K562 (cell line): Measurements from ENCODE around the gene MACROD2. TPM values are rescaled to one million over a fixed set of nuclear protein-coding genes. Genes with fewer than 3 reads are reported as not detected.

Source experiments
- ATAC-seq: fragments of 200-7000 bp; cut with Tn5 transposase; 3 replicates; pipeline ENCODE4 v1.9.1; 2020; ENCODE audit warnings: moderate library complexity
- BruUV-seq: library from RNA; stranded (reverse); fragments of 400-500 nt; replicated peaks from 2 replicates; lab custom pipeline; 2021; lab: Mats Ljungman, UMichigan
- CTCF ChIA-PET: fragments of 300-600 bp; formaldehyde crosslinking; extraction: SDS; loops from one replicate; lab custom pipeline; 2021; ENCODE audit warnings: low intra/inter-chr PET ratio; lab: Yijun Ruan, JAX
- POLR2A ChIA-PET: fragments of 300-600, 350-650 bp; sonication (Branson Sonifier 250); formaldehyde crosslinking; extraction: SDS; loops from one replicate; lab custom pipeline; 2021; ENCODE audit warnings: antibody characterized with exemption, inconsistent platforms; lab: Yijun Ruan, JAX
- DNase-seq, 4 experiments: peaks; one replicate each; pipeline versions ENCODE4 v3.0.0 to v3.0.0-alpha.2; 2011 to 2018; ENCODE audit warnings: low spot score in 3 of 4, mixed read lengths in 3 of 4; ENCODE audit errors: extremely low read depth in 1 of 4
- FAIRE-seq: peaks from 2 replicates; lab custom pipeline; 2011; peaks lifted over from hg19 to GRCh38; lab: Jason Lieb, UNC
- H2AFZ ChIP-seq: 2 replicates; pipeline ENCODE4 v1.6.0; 2011; ENCODE audit warnings: low read depth, low read length, control low read depth, inconsistent platforms
- H3K27ac ChIP-seq: fragments of 200-600 bp; 3 replicates; pipeline ENCODE4 v1.8.0; 2011; ENCODE audit warnings: low read depth, mild to moderate bottlenecking, control low read depth, inconsistent platforms, low read length, moderate library complexity, mixed read lengths; ENCODE audit errors: extremely low read depth
- H3K27me3 ChIP-seq, 2 experiments: fragments of 300-600 bp in 1 of 2; 2 replicates in 1 of 2; 3 replicates in 1 of 2; pipeline versions ENCODE4 v1.6.0 to v1.8.0; 2011; ENCODE audit warnings: inconsistent platforms in 2 of 2, low read length in 2 of 2, mild to moderate bottlenecking in 1 of 2, mixed read lengths in 1 of 2, moderate library complexity in 1 of 2; ENCODE audit not compliant: control insufficient read depth in 2 of 2, insufficient read depth in 2 of 2
- H3K36me3 ChIP-seq: fragments of 300-600 bp; 3 replicates; pipeline ENCODE4 v1.8.0; 2011; ENCODE audit warnings: mild to moderate bottlenecking, low read length, inconsistent platforms; ENCODE audit not compliant: control insufficient read depth, insufficient read depth
- H3K4me1 ChIP-seq, 2 experiments: fragments of 200-600 bp in 1 of 2; replicated peaks in 1 of 2; 2 replicates in 1 of 2; 3 replicates in 1 of 2; pipeline versions ENCODE4 v1.5.1 to v1.8.0; 2011; ENCODE audit warnings: inconsistent platforms in 2 of 2, low read length in 2 of 2, mild to moderate bottlenecking in 1 of 2, mixed read lengths in 1 of 2, moderate library complexity in 1 of 2; ENCODE audit not compliant: control insufficient read depth in 2 of 2, insufficient read depth in 2 of 2
- H3K4me2 ChIP-seq: 2 replicates; pipeline ENCODE4 v1.6.1; 2011; ENCODE audit warnings: low read length, control low read depth, inconsistent platforms, mixed read lengths; ENCODE audit not compliant: insufficient read depth
- H3K4me3 ChIP-seq: fragments of 200-600 bp; sonication (generic), shearing (Covaris generic); 2 replicates; pipeline ENCODE4 v1.5.1; 2016; ENCODE audit warnings: control low read depth, inconsistent platforms
- H3K79me2 ChIP-seq: fragments of 200-600 bp; 3 replicates; pipeline ENCODE4 v1.8.0; 2011; ENCODE audit warnings: low read length, inconsistent platforms; ENCODE audit not compliant: control insufficient read depth, insufficient read depth
- H3K9ac ChIP-seq, 2 experiments: 2 replicates each; pipeline versions ENCODE4 v1.6.0 to v1.6.1; 2011; ENCODE audit warnings: low read depth in 2 of 2, low read length in 2 of 2, control low read depth in 1 of 2, inconsistent platforms in 1 of 2, mild to moderate bottlenecking in 1 of 2, mixed read lengths in 1 of 2; ENCODE audit not compliant: insufficient read depth in 1 of 2
- H3K9me1 ChIP-seq: one replicate; pipeline ENCODE4 v1.6.0; 2011; ENCODE audit warnings: inconsistent platforms, mild to moderate bottlenecking, low read length, moderate library complexity; ENCODE audit not compliant: control insufficient read depth, insufficient read depth
- H3K9me3 ChIP-seq: replicated peaks from 2 replicates; pipeline ENCODE4 v1.5.1; 2011; ENCODE audit warnings: low read depth, low read length, inconsistent platforms; ENCODE audit not compliant: control insufficient read depth, insufficient read depth
- H4K20me1 ChIP-seq: replicated peaks from 2 replicates; pipeline ENCODE4 v1.6.1; 2011; ENCODE audit warnings: low read length, inconsistent platforms, mixed read lengths; ENCODE audit not compliant: control insufficient read depth, insufficient read depth
- BCL6 ChIP-seq: fragments of 250-450 bp; sonication (Bioruptor Pico); IDR thresholded peaks from 2 replicates; pipeline ENCODE4 v1.4.0; 2020
- CBFB ChIP-seq: sonication (generic); formaldehyde crosslinking; IDR thresholded peaks from 2 replicates; pipeline ENCODE4 v1.4.0; 2020; ENCODE audit warnings: mild to moderate bottlenecking, missing genetic modification reagents
- DMBX1 ChIP-seq: fragments of 250-450 bp; sonication (Bioruptor Pico); IDR thresholded peaks from 2 replicates; pipeline ENCODE4 v1.8.0; 2022; ENCODE audit warnings: inconsistent platforms, mild to moderate bottlenecking, moderate library complexity, borderline replicate concordance
- ELF2 ChIP-seq: fragments of 250-450 bp; sonication (Bioruptor Pico); IDR thresholded peaks from 2 replicates; pipeline ENCODE4 v1.5.0; 2021; ENCODE audit warnings: mild to moderate bottlenecking
- KAT8 ChIP-seq: fragments of 450-650 bp; IDR thresholded peaks from 2 replicates; pipeline ENCODE4 v1.6.1; 2016; ENCODE audit warnings: low read depth, mild to moderate bottlenecking
- SAFB2 ChIP-seq: fragments of 200-400 bp; formaldehyde crosslinking; IDR thresholded peaks from 2 replicates; pipeline ENCODE4 v1.6.1; 2018; ENCODE audit warnings: borderline replicate concordance, low read length, low read depth, moderate library complexity; ENCODE audit not compliant: severe bottlenecking
- TAF7 ChIP-seq: fragments of 450-650 bp; IDR thresholded peaks from 2 replicates; pipeline ENCODE4 v1.6.1; 2016; ENCODE audit warnings: missing genetic modification characterization, missing compliant biosample characterization
- TCF7L2 ChIP-seq: fragments of 150-350 bp; IDR thresholded peaks from 2 replicates; pipeline ENCODE4 v1.6.1; 2016; ENCODE audit warnings: low read depth, mild to moderate bottlenecking, low read length, moderate library complexity
- TEAD2 ChIP-seq: fragments of 450-650 bp; IDR thresholded peaks from 2 replicates; pipeline ENCODE4 v1.6.1; 2016; ENCODE audit warnings: missing genetic modification characterization, control low read depth, missing compliant biosample characterization
- ZNF324 ChIP-seq: fragments of 250-450 bp; sonication (Bioruptor Pico); IDR thresholded peaks from 2 replicates; pipeline ENCODE4 v1.4.0; 2020; ENCODE audit warnings: mild to moderate bottlenecking
- WGBS: fragments of 100-300 bp; shearing (Covaris generic); methylation state at CpG from one replicate; pipeline ENCODE4 v1.1.6; 2016; ENCODE audit warnings: low coverage, mixed read lengths; ENCODE audit not compliant: insufficient coverage; ENCODE audit errors: missing lambda C conversion rate; 5-methylcytosine and 5-hydroxymethylcytosine counted together
- in situ Hi-C: fragments of 300-500 bp; cut with MboI; formaldehyde crosslinking; loops from 4 replicates; pipeline ENCODE4 v1.15.0; 2018; ENCODE audit warnings: inconsistent platforms, mixed read lengths
- intact Hi-C: fragments of 100-400 bp; cut with micrococcal nuclease; formaldehyde crosslinking; loops from 2 replicates; pipeline ENCODE4 v1.14.2; 2022
- polyA plus RNA-seq, 8 experiments: library from polyadenylated mRNA; depleted of rRNA in 4 of 8; stranded (reverse) in 5 of 8; unstranded in 3 of 8; fragments of >200 nt; fragmentation: Nextera tagmentation in 2 of 8; fragmentation: Illumina TruSeq in 1 of 8; extraction: Ambion mirVana in 2 of 8; extraction: Trizol in 1 of 8; gene quantifications; 2 replicates each; pipeline versions ENCODE4 v1.2.1 to v1.2.3, GENCODE V29; 2011 to 2014; ENCODE audit warnings: inconsistent platforms in 1 of 8, missing spikeins in 1 of 8
- total RNA-seq, 7 experiments: library from RNA; depleted of rRNA in 6 of 7; stranded (reverse); fragments of >200 nt in 6 of 7; fragmentation: Illumina TruSeq in 2 of 7; extraction: Trizol in 2 of 7; gene quantifications; 2 replicates each; pipeline versions ENCODE4 v1.2.1 to v1.2.3, GENCODE V29; 2011 to 2021; ENCODE audit warnings: low replicate concordance in 1 of 7
- TF ChIP-seq, protein P1 (sequence below): sonication (generic); formaldehyde crosslinking; IDR thresholded peaks from 2 replicates; pipeline ENCODE4 v1.8.0; 2023; ENCODE audit warnings: mild to moderate bottlenecking, missing genetic modification reagents
- TF ChIP-seq, protein P2 (sequence below): sonication (generic); formaldehyde crosslinking; IDR thresholded peaks from 2 replicates; pipeline ENCODE4 v1.8.1; 2023; ENCODE audit warnings: mild to moderate bottlenecking, missing genetic modification reagents

MACROD2 gene
- total and polyA plus RNA-seq, 9 of the 15 experiments (the other 6 are each of a cell fraction or from before 2014, with no cell fraction given), result not detected

DNA sequence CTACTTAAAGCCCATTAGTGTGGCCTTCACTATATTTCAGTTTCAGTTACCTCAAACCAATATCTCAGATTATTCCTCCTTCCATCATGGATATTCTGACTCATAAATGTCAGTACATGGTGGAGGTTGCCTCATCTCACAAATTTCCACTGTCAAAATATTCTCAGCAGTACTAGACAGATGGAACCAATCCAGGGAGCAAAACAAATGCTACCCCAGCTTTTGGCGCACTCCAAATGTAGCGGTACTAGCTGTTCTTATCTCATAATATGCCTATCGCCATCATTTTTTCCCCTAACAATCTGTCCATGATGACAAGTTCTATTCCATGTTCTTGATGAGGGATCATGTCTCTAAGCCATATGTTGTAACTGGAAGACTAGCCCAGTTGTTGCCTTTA is 1551.8 kb downstream of the MACROD2 start (continued):
- no peak for TF ChIP-seq DMBX1 (CRISPR knock-in tag)
- no peak for TF ChIP-seq CBFB (CRISPR knock-in tag)
- no peak for TF ChIP-seq SAFB2
- TF ChIP-seq, all 486 proteins: peak for 0

DNA sequence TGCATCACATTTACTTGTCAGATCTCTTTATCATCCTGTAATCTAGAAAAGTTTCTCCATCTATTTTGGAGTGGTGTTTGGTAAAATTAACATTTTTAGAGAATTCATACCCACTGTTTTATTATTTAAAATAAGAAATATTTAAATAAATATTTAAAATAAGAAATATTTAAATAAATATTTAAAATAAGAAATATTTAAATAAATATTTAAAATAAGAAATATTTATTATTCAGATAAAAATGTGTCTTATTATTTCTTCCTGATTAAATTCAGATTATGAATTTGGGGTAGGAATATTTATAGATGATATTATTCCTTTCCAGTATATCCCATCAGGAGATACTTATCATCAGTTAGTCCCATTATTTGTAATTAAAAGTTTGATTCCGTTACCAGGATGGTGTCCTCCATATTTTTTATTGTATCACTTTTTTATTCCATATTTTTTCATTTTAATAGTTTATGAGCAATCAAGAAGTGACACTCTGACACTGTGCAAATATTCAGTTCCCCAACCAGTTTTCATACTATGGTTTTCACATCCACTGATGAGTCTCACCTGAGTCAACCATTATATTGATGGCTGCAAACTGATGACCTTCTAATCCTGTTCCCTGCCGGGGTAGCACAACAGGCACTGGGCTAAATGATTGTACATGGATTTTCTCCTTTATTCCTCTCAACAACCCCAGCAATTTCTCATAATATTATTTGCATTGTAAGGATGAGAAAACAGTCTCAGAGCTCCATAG is 1555.0 kb downstream of the MACROD2 start:
- DNase-seq, result no peak
- no peaks in the 10 kb centered on the region for H4K20me1 ChIP-seq
- H3K27ac ChIP-seq, result no peak overlapping the region
- H2AFZ ChIP-seq, result no peak overlapping the region
- H3K9me3 ChIP-seq, result no peaks in the 10 kb centered on the region
- no peaks in the 10 kb centered on the region for H3K36me3 ChIP-seq
- no peaks in the 10 kb centered on the region for H3K9me1 ChIP-seq
- ATAC-seq, result no peak
- intact Hi-C loops (no loop called here), in situ Hi-C loops (no loop called here)
- H3K27me3 ChIP-seq, result no peaks in the 10 kb centered on the region
- no peak overlapping the region for H3K9ac ChIP-seq
- H3K4me3 ChIP-seq, result no peak overlapping the region
- FAIRE-seq, result no peak
- 0% methylated on average over 2 of the region's 2 CpGs for WGBS
- BruUV-seq, result no TSS peak
- H3K4me1 ChIP-seq, result no peaks in the 10 kb centered on the region
- no peaks in the 10 kb centered on the region for H3K79me2 ChIP-seq
- ChIA-PET CTCF (no interaction called here), POLR2A (interaction anchor here (0.7 kb wide), 1 partner anchor 344 kb away, joined by 3 read pairs; no protein-coding TSS in a partner anchor)
- no peak overlapping the region for H3K4me2 ChIP-seq
- no peak for TF ChIP-seq TCF7L2
- TF ChIP-seq ZNF324 (CRISPR knock-in tag), result no peak
- TF ChIP-seq, protein P1, sequence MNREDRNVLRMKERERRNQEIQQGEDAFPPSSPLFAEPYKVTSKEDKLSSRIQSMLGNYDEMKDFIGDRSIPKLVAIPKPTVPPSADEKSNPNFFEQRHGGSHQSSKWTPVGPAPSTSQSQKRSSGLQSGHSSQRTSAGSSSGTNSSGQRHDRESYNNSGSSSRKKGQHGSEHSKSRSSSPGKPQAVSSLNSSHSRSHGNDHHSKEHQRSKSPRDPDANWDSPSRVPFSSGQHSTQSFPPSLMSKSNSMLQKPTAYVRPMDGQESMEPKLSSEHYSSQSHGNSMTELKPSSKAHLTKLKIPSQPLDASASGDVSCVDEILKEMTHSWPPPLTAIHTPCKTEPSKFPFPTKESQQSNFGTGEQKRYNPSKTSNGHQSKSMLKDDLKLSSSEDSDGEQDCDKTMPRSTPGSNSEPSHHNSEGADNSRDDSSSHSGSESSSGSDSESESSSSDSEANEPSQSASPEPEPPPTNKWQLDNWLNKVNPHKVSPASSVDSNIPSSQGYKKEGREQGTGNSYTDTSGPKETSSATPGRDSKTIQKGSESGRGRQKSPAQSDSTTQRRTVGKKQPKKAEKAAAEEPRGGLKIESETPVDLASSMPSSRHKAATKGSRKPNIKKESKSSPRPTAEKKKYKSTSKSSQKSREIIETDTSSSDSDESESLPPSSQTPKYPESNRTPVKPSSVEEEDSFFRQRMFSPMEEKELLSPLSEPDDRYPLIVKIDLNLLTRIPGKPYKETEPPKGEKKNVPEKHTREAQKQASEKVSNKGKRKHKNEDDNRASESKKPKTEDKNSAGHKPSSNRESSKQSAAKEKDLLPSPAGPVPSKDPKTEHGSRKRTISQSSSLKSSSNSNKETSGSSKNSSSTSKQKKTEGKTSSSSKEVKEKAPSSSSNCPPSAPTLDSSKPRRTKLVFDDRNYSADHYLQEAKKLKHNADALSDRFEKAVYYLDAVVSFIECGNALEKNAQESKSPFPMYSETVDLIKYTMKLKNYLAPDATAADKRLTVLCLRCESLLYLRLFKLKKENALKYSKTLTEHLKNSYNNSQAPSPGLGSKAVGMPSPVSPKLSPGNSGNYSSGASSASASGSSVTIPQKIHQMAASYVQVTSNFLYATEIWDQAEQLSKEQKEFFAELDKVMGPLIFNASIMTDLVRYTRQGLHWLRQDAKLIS (CRISPR knock-in tag), result no peak
- TF ChIP-seq TAF7 (tag), result no peak
- no peak for TF ChIP-seq TEAD2
- no peak for TF ChIP-seq BCL6 (CRISPR knock-in tag)
- TF ChIP-seq ELF2 (CRISPR knock-in tag), result no peak
- TF ChIP-seq, protein P2, sequence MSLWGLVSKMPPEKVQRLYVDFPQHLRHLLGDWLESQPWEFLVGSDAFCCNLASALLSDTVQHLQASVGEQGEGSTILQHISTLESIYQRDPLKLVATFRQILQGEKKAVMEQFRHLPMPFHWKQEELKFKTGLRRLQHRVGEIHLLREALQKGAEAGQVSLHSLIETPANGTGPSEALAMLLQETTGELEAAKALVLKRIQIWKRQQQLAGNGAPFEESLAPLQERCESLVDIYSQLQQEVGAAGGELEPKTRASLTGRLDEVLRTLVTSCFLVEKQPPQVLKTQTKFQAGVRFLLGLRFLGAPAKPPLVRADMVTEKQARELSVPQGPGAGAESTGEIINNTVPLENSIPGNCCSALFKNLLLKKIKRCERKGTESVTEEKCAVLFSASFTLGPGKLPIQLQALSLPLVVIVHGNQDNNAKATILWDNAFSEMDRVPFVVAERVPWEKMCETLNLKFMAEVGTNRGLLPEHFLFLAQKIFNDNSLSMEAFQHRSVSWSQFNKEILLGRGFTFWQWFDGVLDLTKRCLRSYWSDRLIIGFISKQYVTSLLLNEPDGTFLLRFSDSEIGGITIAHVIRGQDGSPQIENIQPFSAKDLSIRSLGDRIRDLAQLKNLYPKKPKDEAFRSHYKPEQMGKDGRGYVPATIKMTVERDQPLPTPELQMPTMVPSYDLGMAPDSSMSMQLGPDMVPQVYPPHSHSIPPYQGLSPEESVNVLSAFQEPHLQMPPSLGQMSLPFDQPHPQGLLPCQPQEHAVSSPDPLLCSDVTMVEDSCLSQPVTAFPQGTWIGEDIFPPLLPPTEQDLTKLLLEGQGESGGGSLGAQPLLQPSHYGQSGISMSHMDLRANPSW (CRISPR knock-in tag), result no peak
- no peak for TF ChIP-seq KAT8
